Esophagus muscularis mucosa (tissue), 3 donors: ENCODE measurements around the gene B4GALT5.

ENCODE experiments used
- POLR2A ChIP-seq: fragments of 450-650 bp; IDR thresholded peaks from one replicate; pipeline ENCODE4 v1.6.1; 2017; ENCODE audit warnings: antibody characterized with exemption, moderate library complexity, mild to moderate bottlenecking, low read depth
- POLR2AphosphoS5 ChIP-seq, 2 donors: sonication (generic); formaldehyde crosslinking; IDR thresholded peaks; one replicate each; pipeline ENCODE4 v1.6.1; 2017; ENCODE audit warnings: antibody characterized with exemption in 2 of 2
- TF ChIP-seq, protein P1 (sequence below), 3 experiments: fragments of 200-600 bp in 2 of 3; fragments of 450-650 bp in 1 of 3; sonication (generic) in 2 of 3; IDR thresholded peaks; one replicate each; pipeline ENCODE4 v1.5.1; 2017 to 2019; ENCODE audit warnings: antibody characterized with exemption in 3 of 3, mild to moderate bottlenecking in 2 of 3, moderate library complexity in 1 of 3

DNA sequence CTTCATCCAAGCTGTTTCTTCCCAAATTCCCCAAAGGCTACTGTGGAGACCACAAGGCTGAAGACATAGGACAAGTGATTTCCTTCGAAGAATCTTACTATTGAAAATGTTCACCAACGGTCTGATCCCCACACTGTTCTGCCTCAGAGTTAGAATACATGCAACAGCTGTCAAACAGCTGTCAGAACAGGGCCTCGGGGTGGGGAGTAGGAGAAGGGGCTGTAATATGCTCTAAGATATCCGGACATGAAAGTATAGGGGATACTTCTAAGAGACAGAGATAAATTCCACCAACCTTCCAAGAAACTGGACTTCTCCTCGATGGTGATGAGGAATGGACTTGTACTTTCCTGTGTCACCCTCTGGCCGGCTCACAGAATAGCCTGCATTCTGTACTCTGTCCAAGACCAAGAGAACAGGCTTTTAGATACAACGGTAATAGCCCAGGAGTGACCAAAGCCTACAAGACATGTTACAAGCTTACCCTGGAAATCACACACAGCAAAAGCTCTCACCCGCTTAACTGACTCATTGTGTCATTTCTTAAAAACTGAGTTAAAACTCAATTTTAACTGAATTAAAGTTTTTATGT lies 76.5 kb downstream of the B4GALT5 start:
- TF ChIP-seq POLR2A = no peak
- TF ChIP-seq, protein P1, sequence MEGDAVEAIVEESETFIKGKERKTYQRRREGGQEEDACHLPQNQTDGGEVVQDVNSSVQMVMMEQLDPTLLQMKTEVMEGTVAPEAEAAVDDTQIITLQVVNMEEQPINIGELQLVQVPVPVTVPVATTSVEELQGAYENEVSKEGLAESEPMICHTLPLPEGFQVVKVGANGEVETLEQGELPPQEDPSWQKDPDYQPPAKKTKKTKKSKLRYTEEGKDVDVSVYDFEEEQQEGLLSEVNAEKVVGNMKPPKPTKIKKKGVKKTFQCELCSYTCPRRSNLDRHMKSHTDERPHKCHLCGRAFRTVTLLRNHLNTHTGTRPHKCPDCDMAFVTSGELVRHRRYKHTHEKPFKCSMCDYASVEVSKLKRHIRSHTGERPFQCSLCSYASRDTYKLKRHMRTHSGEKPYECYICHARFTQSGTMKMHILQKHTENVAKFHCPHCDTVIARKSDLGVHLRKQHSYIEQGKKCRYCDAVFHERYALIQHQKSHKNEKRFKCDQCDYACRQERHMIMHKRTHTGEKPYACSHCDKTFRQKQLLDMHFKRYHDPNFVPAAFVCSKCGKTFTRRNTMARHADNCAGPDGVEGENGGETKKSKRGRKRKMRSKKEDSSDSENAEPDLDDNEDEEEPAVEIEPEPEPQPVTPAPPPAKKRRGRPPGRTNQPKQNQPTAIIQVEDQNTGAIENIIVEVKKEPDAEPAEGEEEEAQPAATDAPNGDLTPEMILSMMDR (IDR thresholded peaks at IDR 0.05) = no peak
- TF ChIP-seq POLR2AphosphoS5 (IDR thresholded peaks at IDR 0.05) = no peak
